ENCODE data around the gene NFATC4.

The NFATC4 gene

DNA sequence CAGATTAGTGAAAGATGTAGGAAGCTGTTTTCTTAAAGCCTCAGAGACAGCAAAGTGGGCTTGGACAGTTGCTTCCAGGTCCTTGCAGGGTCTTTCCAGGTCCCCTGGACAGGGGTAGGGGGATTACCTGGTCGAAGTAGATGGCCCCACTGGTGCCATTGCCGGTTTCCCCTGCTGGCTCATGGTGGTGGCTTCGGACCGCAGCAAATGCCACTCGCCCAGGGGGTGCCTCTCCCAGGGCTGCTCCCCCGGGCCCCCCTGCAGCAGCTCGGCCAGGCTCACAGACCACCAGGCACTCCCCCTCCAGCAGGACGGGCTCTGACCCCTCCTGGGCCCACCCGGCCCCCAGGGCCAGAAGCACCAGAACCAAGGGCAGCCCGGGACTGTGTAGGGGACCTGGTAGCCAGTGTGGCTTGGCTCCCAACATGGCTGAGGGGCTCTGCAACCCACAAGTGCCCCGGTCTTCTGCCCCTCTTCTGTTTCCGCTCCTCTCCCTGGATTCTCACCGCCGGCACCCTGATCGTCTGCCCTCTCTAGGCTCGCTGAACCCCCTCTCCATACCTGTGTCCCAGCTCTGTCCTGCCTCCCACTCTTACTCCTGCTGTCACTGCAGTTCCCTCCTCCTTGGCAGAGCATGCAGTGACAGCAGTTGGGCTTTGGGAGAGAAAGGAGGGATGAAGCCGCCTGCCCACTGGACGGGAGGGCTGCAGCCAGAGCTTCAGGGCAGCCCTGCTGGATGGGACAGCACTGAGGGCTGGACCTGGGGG is 60.8 kb downstream of the NFATC4 start:
- no peak for DNase-seq (ENCODE audit: low read depth in 2 of 2)

All from stimulated activated CD8-positive, alpha-beta memory T cell treated with anti-CD3 and anti-CD28 coated beads, Interleukin-2, amount 100 ng/mL, for 1 hour (primary cell).